H1 (cell line): ENCODE data around the gene SLC43A1.

Experiments
- CTCF ChIP-seq, 3 experiments: IDR thresholded peaks; 1 replicate in 2 of 3; 2 replicates in 1 of 3; pipeline versions ENCODE4 v1.5.1 to v1.6.1; 2011; ENCODE audit warnings: low read length in 3 of 3, mild to moderate bottlenecking in 3 of 3, inconsistent platforms in 2 of 3, low read depth in 1 of 3, moderate library complexity in 1 of 3; ENCODE audit not compliant: insufficient read depth in 1 of 3; ENCODE audit errors: control extremely low read depth in 1 of 3
- EZH2 ChIP-seq: fragments of 200-600 bp; sonication (generic); IDR thresholded peaks from 2 replicates; pipeline ENCODE4 v1.7.1; 2012; ENCODE audit warnings: low read depth, mild to moderate bottlenecking, moderate library complexity, low read length, inconsistent platforms; ENCODE audit not compliant: severe bottlenecking
- MAFK ChIP-seq: IDR thresholded peaks from 2 replicates; pipeline ENCODE4 v1.6.1; 2012; ENCODE audit warnings: low read depth, mild to moderate bottlenecking, improper control_type of control experiment, low read length
- POLR2A ChIP-seq, 2 experiments: IDR thresholded peaks; 1 replicate in 1 of 2; 2 replicates in 1 of 2; pipeline ENCODE4 v1.6.1; 2011; ENCODE audit warnings: low read depth in 2 of 2, low read length in 2 of 2, mild to moderate bottlenecking in 2 of 2; ENCODE audit errors: control extremely low read depth in 1 of 2
- SP4 ChIP-seq: IDR thresholded peaks from 2 replicates; pipeline ENCODE4 v1.6.1; 2012; ENCODE audit warnings: low read length, inconsistent platforms

- TF ChIP-seq SP4 (no peak), MAFK (no peak), EZH2 (no peak), CTCF (IDR thresholded peaks at IDR 0.05; ENCODE audit: control extremely low read depth in 1 of 3, insufficient read depth in 1 of 3, low read depth in 1 of 3, low read length in 3 of 3) (no peak), POLR2A (IDR thresholded peaks at IDR 0.05; ENCODE audit: control extremely low read depth in 1 of 2, low read depth in 2 of 2, low read length in 2 of 2) (no peak)
Measured at GRCh38 chr11:57474803-57475115, 40.7 kb downstream of the SLC43A1 start.
